ENCODE results near the gene IRF7.
"Not testable (repeated sequence)": the region's sequence is repeated elsewhere in the genome, so short reads cannot be mapped to it uniquely, and the experiment has no call there.

- not testable (repeated sequence) for TF ChIP-seq POLR2A, CTCF (IDR thresholded peaks at IDR 0.05)
Observed at GRCh38 chr11:647672-648158, 32.0 kb upstream of the IRF7 start.
